Osteoblast (primary cell): ENCODE results near the gene CREB5. TPM values are rescaled to one million over a fixed set of nuclear protein-coding genes. Genes with fewer than 3 reads are reported as not detected.

Experiments
- DNase-seq: peaks from one replicate; pipeline ENCODE4 v3.0.0; 2011; ENCODE audit warnings: low spot score, mixed read lengths; ENCODE audit not compliant: insufficient read length; ENCODE audit errors: missing footprints
- H2AFZ ChIP-seq: 2 replicates; pipeline ENCODE4 v1.6.0; 2011; ENCODE audit warnings: mild to moderate bottlenecking, low read length
- H3K27ac ChIP-seq: 2 replicates; pipeline ENCODE4 v1.5.1; 2011; ENCODE audit warnings: mild to moderate bottlenecking, low read depth, low read length, moderate library complexity
- H3K27me3 ChIP-seq: 2 replicates; pipeline ENCODE4 v1.6.0; 2012; ENCODE audit warnings: mild to moderate bottlenecking, control low read depth, inconsistent platforms, low read length, moderate library complexity; ENCODE audit not compliant: insufficient read depth
- H3K36me3 ChIP-seq: 2 replicates; pipeline ENCODE4 v1.5.1; 2011; ENCODE audit warnings: mild to moderate bottlenecking, low read length, control low read depth, moderate library complexity; ENCODE audit not compliant: insufficient read depth
- H3K4me1 ChIP-seq: 2 replicates; pipeline ENCODE4 v1.5.1; 2011; ENCODE audit warnings: mild to moderate bottlenecking, low read length, control low read depth, moderate library complexity; ENCODE audit not compliant: insufficient read depth
- H3K4me2 ChIP-seq: 2 replicates; pipeline ENCODE4 v1.6.0; 2011; ENCODE audit warnings: mild to moderate bottlenecking, low read length; ENCODE audit not compliant: insufficient read depth
- H3K4me3 ChIP-seq: fragments of 200-600 bp; sonication (generic); 3 replicates; pipeline ENCODE4 v1.5.1; 2012; ENCODE audit warnings: mild to moderate bottlenecking, low read length, inconsistent platforms; ENCODE audit not compliant: insufficient read depth
- H3K79me2 ChIP-seq: 2 replicates; pipeline ENCODE4 v1.6.0; 2012; ENCODE audit warnings: mild to moderate bottlenecking, low read length, control low read depth, inconsistent platforms; ENCODE audit not compliant: insufficient read depth
- H3K9me3 ChIP-seq: 2 replicates; pipeline ENCODE4 v1.5.1; 2011; ENCODE audit warnings: low read depth, low read length, control low read depth
- H4K20me1 ChIP-seq: 2 replicates; pipeline ENCODE4 v1.6.0; 2012; ENCODE audit warnings: mild to moderate bottlenecking, low read length, control low read depth; ENCODE audit not compliant: insufficient read depth
- total RNA-seq: library from RNA; depleted of rRNA; stranded (reverse); fragments of >200 nt; gene quantifications from 2 replicates; pipeline ENCODE4 v1.2.3, GENCODE V29; 2012
- TF ChIP-seq, protein P1 (sequence below): IDR thresholded peaks from 2 replicates; pipeline ENCODE4 v1.5.1; 2011; ENCODE audit warnings: mild to moderate bottlenecking, low read depth, low read length, moderate library complexity; ENCODE audit errors: extremely low read depth

CREB5 gene
- total RNA-seq, 1 donor, result 5.1 TPM

DNA sequence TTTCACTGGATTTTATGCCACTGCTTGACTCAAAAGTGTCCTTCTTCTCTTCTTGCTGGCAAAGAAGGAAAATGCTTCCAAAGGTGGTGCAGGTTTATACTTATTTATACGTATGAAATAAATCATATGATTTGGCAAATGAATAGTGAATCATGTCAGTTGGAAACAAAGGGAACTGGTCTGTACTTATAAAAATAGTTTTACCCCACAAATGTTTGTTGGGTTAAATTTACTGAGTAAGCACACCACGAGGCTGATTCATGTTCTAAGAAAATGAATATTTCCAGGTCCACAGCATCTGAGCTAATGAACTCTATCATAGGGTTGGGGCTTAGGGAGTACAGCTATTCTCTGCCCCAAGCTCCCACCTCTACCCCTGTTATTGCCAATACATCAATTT is 313.6 kb downstream of the CREB5 start:
- H3K79me2 ChIP-seq, result no peaks in the 10 kb centered on the region
- H3K27ac ChIP-seq, result no peak overlapping the region
- no peak overlapping the region for H3K4me2 ChIP-seq
- H3K9me3 ChIP-seq, result no peaks in the 10 kb centered on the region
- no peak overlapping the region for H3K4me3 ChIP-seq
- no peak overlapping the region for H2AFZ ChIP-seq
- TF ChIP-seq, protein P1, sequence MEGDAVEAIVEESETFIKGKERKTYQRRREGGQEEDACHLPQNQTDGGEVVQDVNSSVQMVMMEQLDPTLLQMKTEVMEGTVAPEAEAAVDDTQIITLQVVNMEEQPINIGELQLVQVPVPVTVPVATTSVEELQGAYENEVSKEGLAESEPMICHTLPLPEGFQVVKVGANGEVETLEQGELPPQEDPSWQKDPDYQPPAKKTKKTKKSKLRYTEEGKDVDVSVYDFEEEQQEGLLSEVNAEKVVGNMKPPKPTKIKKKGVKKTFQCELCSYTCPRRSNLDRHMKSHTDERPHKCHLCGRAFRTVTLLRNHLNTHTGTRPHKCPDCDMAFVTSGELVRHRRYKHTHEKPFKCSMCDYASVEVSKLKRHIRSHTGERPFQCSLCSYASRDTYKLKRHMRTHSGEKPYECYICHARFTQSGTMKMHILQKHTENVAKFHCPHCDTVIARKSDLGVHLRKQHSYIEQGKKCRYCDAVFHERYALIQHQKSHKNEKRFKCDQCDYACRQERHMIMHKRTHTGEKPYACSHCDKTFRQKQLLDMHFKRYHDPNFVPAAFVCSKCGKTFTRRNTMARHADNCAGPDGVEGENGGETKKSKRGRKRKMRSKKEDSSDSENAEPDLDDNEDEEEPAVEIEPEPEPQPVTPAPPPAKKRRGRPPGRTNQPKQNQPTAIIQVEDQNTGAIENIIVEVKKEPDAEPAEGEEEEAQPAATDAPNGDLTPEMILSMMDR, result no peak
- H3K36me3 ChIP-seq, result no peaks in the 10 kb centered on the region
- no peaks in the 10 kb centered on the region for H4K20me1 ChIP-seq
- H3K4me1 ChIP-seq, result peaks cover 19% of the 10 kb centered on the region
- no peaks in the 10 kb centered on the region for H3K27me3 ChIP-seq
- DNase-seq, result no peak

DNA sequence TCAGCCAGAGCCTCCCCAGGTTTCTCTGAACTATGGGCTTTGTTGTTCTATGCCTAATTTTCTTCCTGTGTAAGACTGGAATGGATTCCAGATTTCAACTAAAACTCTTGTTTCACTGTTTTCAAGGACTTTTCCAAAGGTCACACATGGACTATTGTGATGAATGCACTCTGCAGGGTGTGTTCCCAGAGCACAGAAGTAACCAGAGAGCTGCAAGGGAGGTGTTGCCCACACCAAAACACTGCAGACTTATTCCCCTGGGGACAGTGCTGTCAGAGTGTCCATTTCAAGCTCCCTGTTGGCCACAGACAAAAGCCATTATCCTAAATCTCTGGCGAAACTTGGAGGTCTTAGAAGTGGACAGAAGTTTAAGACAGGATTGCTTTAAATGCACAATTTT is 314.2 kb downstream of the CREB5 start:
- Histone ChIP-seq H3K4me3 (no peak overlapping the region), H3K4me1 (peaks cover 26% of the 10 kb centered on the region), H3K4me2 (no peak overlapping the region), H3K79me2 (no peaks in the 10 kb centered on the region), H2AFZ (no peak overlapping the region), H4K20me1 (no peaks in the 10 kb centered on the region), H3K27me3 (no peaks in the 10 kb centered on the region), H3K36me3 (no peaks in the 10 kb centered on the region), H3K9me3 (no peaks in the 10 kb centered on the region), H3K27ac (no peak overlapping the region)
- DNase-seq, result no peak
- TF ChIP-seq, protein P1, result no peak

DNA sequence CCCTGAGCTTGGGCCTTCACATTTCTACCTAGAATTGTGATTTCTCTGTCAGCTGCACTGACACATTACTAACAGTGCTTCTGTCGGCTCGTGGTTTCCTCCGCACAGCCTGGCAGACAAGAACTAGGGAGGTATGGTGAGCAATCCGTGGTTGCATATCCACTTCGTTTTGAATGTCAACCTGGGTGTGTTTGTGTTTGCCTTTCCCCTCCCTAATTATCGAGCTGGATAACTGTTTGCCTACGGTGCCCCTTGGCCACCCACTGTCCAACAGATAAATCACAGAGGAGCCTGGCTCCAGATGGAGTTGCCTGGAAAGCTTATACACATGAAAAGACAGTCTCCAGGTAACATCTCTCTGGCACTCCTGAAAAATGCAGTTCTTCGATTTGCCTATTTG is 317.0 kb downstream of the CREB5 start:
- Histone ChIP-seq H4K20me1 (no peaks in the 10 kb centered on the region), H3K9me3 (no peaks in the 10 kb centered on the region), H3K4me1 (peaks cover 35% of the 10 kb centered on the region), H3K4me3 (no peak overlapping the region), H2AFZ (no peak overlapping the region), H3K79me2 (no peaks in the 10 kb centered on the region), H3K27ac (peak overlapping the region; percentile 23), H3K4me2 (no peak overlapping the region), H3K27me3 (no peaks in the 10 kb centered on the region), H3K36me3 (no peaks in the 10 kb centered on the region)
- TF ChIP-seq, protein P1, result no peak
- no peak for DNase-seq

DNA sequence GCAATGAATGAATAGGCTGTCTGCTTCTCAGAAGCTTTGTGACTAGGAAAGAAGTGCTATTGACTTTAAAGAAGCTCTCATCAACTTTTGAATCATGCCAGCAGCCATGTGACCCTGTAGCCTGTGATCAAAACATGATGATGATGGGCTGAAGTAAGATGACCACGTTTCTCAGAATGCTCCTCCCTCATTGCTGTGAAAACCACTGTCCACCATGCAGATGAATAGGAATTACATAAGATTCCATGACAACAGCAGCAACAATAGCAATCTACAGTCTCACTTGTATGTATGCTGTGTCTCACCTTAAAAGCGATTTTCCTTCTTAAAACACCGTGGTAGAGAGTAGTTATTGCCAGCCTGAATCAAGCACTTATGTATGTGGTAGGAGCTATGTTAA is 317.4 kb downstream of the CREB5 start:
- Histone ChIP-seq H2AFZ (no peak overlapping the region), H3K9me3 (no peaks in the 10 kb centered on the region), H3K4me3 (no peak overlapping the region), H3K4me2 (no peak overlapping the region), H3K36me3 (no peaks in the 10 kb centered on the region), H3K79me2 (no peaks in the 10 kb centered on the region), H3K27me3 (no peaks in the 10 kb centered on the region), H3K4me1 (peaks cover 35% of the 10 kb centered on the region), H3K27ac (peak overlapping the region; percentile 23), H4K20me1 (no peaks in the 10 kb centered on the region)
- no peak for DNase-seq
- TF ChIP-seq, protein P1, result no peak
